Neural progenitor cell (in vitro differentiated cells): ENCODE measurements around the gene FYN. TPM values are rescaled to one million over a fixed set of nuclear protein-coding genes. Genes with fewer than 3 reads are reported as not detected.

Source experiments
- DNase-seq: peaks from one replicate; pipeline ENCODE4 v3.0.0-alpha.2; 2016; ENCODE audit warnings: low spot score
- H2AFZ ChIP-seq: fragments of 200-600 bp; sonication (generic); replicated peaks from 2 replicates; pipeline ENCODE4 v1.6.1; 2016; ENCODE audit warnings: antibody characterized with exemption
- H3F3A ChIP-seq: fragments of 200-600 bp; sonication (generic); 2 replicates; pipeline ENCODE4 v1.6.1; 2016; ENCODE audit warnings: antibody characterized with exemption, low read depth
- H3K27ac ChIP-seq: fragments of 200-600 bp; sonication (generic); 2 replicates; pipeline ENCODE4 v1.5.1; 2016; ENCODE audit warnings: mild to moderate bottlenecking
- H3K27me3 ChIP-seq: fragments of 200-600 bp; sonication (generic); 2 replicates; pipeline ENCODE4 v1.6.1; 2016; ENCODE audit warnings: mild to moderate bottlenecking, moderate library complexity
- H3K36me3 ChIP-seq: fragments of 200-600 bp; sonication (generic); 2 replicates; pipeline ENCODE4 v1.5.1; 2016
- H3K4me1 ChIP-seq: fragments of 200-600 bp; sonication (generic); 2 replicates; pipeline ENCODE4 v1.6.1; 2016; ENCODE audit warnings: mixed run types
- H3K4me2 ChIP-seq: fragments of 200-600 bp; sonication (generic); 2 replicates; pipeline ENCODE4 v1.6.1; 2016
- H3K4me3 ChIP-seq: fragments of 200-600 bp; sonication (generic); 2 replicates; pipeline ENCODE4 v1.5.1; 2016
- H3K79me2 ChIP-seq: fragments of 200-600 bp; sonication (generic); 2 replicates; pipeline ENCODE4 v1.6.1; 2016; ENCODE audit warnings: low read depth
- H3K9ac ChIP-seq: fragments of 200-600 bp; sonication (generic); 2 replicates; pipeline ENCODE4 v1.6.1; 2016
- H3K9me3 ChIP-seq: fragments of 200-600 bp; sonication (generic); 2 replicates; pipeline ENCODE4 v1.5.1; 2016; ENCODE audit warnings: low read depth
- H4K20me1 ChIP-seq: fragments of 200-600 bp; sonication (generic); 2 replicates; pipeline ENCODE4 v1.6.1; 2016; ENCODE audit warnings: low read depth
- H3K27ac Mint-ChIP-seq: 3 replicates; pipeline ENCODE4 v1.8.0; 2021; ENCODE audit warnings: mixed read lengths
- H3K27me3 Mint-ChIP-seq: 2 replicates; pipeline ENCODE4 v1.8.0; 2022; ENCODE audit warnings: low read depth, mild to moderate bottlenecking, inconsistent platforms, moderate library complexity, mixed read lengths; ENCODE audit not compliant: insufficient read depth
- H3K36me3 Mint-ChIP-seq: 3 replicates; pipeline ENCODE4 v1.8.0; 2021; ENCODE audit warnings: mixed read lengths
- H3K4me1 Mint-ChIP-seq: 3 replicates; pipeline ENCODE4 v1.8.0; 2021; ENCODE audit warnings: mixed read lengths
- H3K4me3 Mint-ChIP-seq: 3 replicates; pipeline ENCODE4 v1.8.0; 2021; ENCODE audit warnings: mild to moderate bottlenecking, moderate library complexity, mixed read lengths
- H3K9me3 Mint-ChIP-seq: 3 replicates; pipeline ENCODE4 v1.8.0; 2020; ENCODE audit warnings: mixed read lengths
- EZH2 ChIP-seq: fragments of 200-600 bp; sonication (generic); IDR thresholded peaks from 2 replicates; pipeline ENCODE4 v1.6.1; 2017; ENCODE audit warnings: antibody characterized with exemption, mild to moderate bottlenecking, moderate library complexity
- EZH2phosphoT487 ChIP-seq: fragments of 200-600 bp; sonication (generic); IDR thresholded peaks from 2 replicates; pipeline ENCODE4 v1.6.1; 2017; ENCODE audit warnings: antibody characterized with exemption
- total RNA-seq: library from RNA; depleted of rRNA; stranded (reverse); fragments of >200 nt; gene quantifications from 2 replicates; pipeline ENCODE4 v1.2.3, GENCODE V29; 2015; ENCODE audit warnings: low replicate concordance
- TF ChIP-seq, protein P1 (sequence below): fragments of 200-600 bp; sonication (generic); IDR thresholded peaks from 2 replicates; pipeline ENCODE4 v1.5.1; 2017; ENCODE audit warnings: antibody characterized with exemption, mild to moderate bottlenecking

The FYN gene
- total RNA-seq, 1 donor from 2014 or later, result 167 TPM

DNA sequence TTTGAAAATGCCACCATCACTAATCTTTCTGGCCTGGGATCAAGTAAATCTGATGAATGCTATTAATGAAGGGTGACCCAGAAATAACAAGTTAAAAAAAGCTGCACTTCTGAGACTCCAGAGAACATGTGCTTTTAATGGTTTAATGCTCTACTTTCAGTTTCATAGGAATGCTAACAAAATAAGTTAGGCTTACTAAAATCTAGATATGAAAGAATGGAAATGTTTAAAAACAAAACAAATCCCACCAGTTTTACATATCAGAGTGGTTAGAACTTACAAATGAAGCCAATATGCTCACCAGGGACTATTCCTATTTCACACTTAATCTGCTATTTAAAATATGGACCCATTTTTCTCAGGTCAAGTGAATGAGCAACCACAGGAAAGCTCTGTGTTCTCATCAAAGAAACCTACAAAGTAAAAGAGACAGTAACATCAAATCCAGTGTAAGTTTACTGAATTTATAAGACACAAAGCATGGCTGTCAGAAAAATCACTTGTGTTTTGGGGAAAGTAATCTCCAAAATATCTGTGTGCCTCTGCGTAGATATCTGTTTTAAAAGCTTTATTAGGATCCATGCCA, 40.3 kb downstream of the FYN start:
- no peak overlapping the region for H3K27ac ChIP-seq
- H3K36me3 Mint-ChIP-seq, result peaks cover 39% of the 10 kb centered on the region
- H3K4me2 ChIP-seq, result no peak overlapping the region
- no peaks in the 10 kb centered on the region for H3K9me3 Mint-ChIP-seq
- H3K4me1 Mint-ChIP-seq, result peaks cover 9% of the 10 kb centered on the region
- peaks cover 3% of the 10 kb centered on the region for H4K20me1 ChIP-seq
- peaks cover 15% of the 10 kb centered on the region for H3K4me1 ChIP-seq
- no peaks in the 10 kb centered on the region for H3K36me3 ChIP-seq
- H3K79me2 ChIP-seq, result peaks cover 54% of the 10 kb centered on the region
- TF ChIP-seq EZH2phosphoT487 (no peak), EZH2 (no peak)
- TF ChIP-seq, protein P1, sequence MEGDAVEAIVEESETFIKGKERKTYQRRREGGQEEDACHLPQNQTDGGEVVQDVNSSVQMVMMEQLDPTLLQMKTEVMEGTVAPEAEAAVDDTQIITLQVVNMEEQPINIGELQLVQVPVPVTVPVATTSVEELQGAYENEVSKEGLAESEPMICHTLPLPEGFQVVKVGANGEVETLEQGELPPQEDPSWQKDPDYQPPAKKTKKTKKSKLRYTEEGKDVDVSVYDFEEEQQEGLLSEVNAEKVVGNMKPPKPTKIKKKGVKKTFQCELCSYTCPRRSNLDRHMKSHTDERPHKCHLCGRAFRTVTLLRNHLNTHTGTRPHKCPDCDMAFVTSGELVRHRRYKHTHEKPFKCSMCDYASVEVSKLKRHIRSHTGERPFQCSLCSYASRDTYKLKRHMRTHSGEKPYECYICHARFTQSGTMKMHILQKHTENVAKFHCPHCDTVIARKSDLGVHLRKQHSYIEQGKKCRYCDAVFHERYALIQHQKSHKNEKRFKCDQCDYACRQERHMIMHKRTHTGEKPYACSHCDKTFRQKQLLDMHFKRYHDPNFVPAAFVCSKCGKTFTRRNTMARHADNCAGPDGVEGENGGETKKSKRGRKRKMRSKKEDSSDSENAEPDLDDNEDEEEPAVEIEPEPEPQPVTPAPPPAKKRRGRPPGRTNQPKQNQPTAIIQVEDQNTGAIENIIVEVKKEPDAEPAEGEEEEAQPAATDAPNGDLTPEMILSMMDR, result no peak
- H3K4me3 Mint-ChIP-seq, result no peak overlapping the region
- H3K9me3 ChIP-seq, result no peaks in the 10 kb centered on the region
- no peak for DNase-seq
- H3F3A ChIP-seq, result no peaks in the 10 kb centered on the region
- no peak overlapping the region for H3K4me3 ChIP-seq
- no peak overlapping the region for H2AFZ ChIP-seq
- H3K27me3 Mint-ChIP-seq, result peaks cover 4% of the 10 kb centered on the region
- H3K27ac Mint-ChIP-seq, result no peak overlapping the region
- H3K27me3 ChIP-seq, result no peaks in the 10 kb centered on the region
- H3K9ac ChIP-seq, result no peak overlapping the region

DNA sequence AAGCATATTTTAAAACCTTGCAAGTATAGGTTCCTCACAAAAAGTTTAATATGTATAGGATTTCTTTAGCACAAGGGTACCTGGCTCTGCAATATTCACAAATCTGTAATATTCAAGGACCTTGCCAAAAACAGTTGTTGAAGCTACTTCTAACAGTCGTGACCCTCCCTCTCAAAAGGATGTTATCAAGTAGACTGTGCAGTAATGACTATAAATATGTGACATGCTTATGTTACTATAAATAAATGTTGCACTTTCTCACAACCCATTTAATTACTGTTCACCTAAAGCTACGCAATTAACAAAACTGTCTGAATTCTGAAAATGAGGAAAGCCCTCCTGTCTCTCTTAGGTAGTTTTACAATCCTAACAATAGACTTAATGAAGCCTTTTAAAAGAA, 41.8 kb downstream of the FYN start:
- Mint-ChIP-seq H3K9me3 (no peaks in the 10 kb centered on the region), H3K4me1 (peaks cover 9% of the 10 kb centered on the region), H3K36me3 (peaks cover 31% of the 10 kb centered on the region), H3K4me3 (no peak overlapping the region), H3K27ac (no peak overlapping the region), H3K27me3 (peaks cover 4% of the 10 kb centered on the region)
- H3K4me1 ChIP-seq, result peaks cover 15% of the 10 kb centered on the region
- no peak for TF ChIP-seq EZH2
- TF ChIP-seq, protein P1, result no peak
- TF ChIP-seq EZH2phosphoT487, result no peak
- no peaks in the 10 kb centered on the region for H3F3A ChIP-seq
- no peaks in the 10 kb centered on the region for H3K36me3 ChIP-seq
- no peak for DNase-seq
- H3K9me3 ChIP-seq, result no peaks in the 10 kb centered on the region
- H2AFZ ChIP-seq, result no peak overlapping the region
- peaks cover 8% of the 10 kb centered on the region for H4K20me1 ChIP-seq
- H3K4me2 ChIP-seq, result no peak overlapping the region
- no peak overlapping the region for H3K9ac ChIP-seq
- no peak overlapping the region for H3K27ac ChIP-seq
- no peaks in the 10 kb centered on the region for H3K27me3 ChIP-seq
- peaks cover 46% of the 10 kb centered on the region for H3K79me2 ChIP-seq
- H3K4me3 ChIP-seq, result no peak overlapping the region

DNA sequence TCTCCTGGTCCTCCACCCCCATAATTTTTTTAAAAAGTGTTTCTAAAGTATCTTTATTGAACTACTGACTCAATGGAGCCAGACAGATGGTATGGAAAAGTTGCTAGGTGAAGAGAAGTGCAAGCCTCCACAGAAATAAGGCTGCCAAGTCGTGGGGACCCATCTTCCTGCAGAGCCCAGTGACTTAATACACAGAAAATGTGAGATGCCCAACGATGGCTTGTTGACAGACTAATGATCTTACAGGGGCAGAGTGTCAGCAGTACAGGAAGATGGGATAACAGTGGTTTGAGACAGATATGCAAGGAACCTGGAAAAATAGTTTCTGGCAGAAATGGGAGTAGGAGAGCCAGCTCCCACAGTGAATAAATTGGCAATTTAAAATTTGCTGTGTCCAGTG, 43.3 kb downstream of the FYN start:
- Mint-ChIP-seq H3K36me3 (peaks cover 22% of the 10 kb centered on the region), H3K9me3 (no peaks in the 10 kb centered on the region), H3K27me3 (peaks cover 2% of the 10 kb centered on the region), H3K4me3 (no peak overlapping the region), H3K4me1 (peaks cover 2% of the 10 kb centered on the region), H3K27ac (no peak overlapping the region)
- H2AFZ ChIP-seq, result no peak overlapping the region
- TF ChIP-seq, protein P1, result no peak
- no peak for TF ChIP-seq EZH2phosphoT487
- no peak for TF ChIP-seq EZH2
- peaks cover 3% of the 10 kb centered on the region for H3K4me1 ChIP-seq
- H3K9me3 ChIP-seq, result no peaks in the 10 kb centered on the region
- H3K9ac ChIP-seq, result no peak overlapping the region
- no peaks in the 10 kb centered on the region for H3K27me3 ChIP-seq
- H3K79me2 ChIP-seq, result peaks cover 34% of the 10 kb centered on the region
- no peak overlapping the region for H3K4me3 ChIP-seq
- H4K20me1 ChIP-seq, result peaks cover 17% of the 10 kb centered on the region
- no peaks in the 10 kb centered on the region for H3F3A ChIP-seq
- no peaks in the 10 kb centered on the region for H3K36me3 ChIP-seq
- no peak overlapping the region for H3K27ac ChIP-seq
- H3K4me2 ChIP-seq, result no peak overlapping the region
- DNase-seq, result no peak
